ENCODE results near the gene FYN.
"Not testable (repeated sequence)": the region's sequence is repeated elsewhere in the genome, so short reads cannot be mapped to it uniquely, and the experiment has no call there.

Gene FYN

GRCh38 chr6:111661541-111662061 lies 211.7 kb downstream of the FYN start:
- no peak for DNase-seq (ENCODE audit: low read depth in 2 of 2)

- DNase-seq (ENCODE audit: low read depth in 2 of 2), result no peak
Observed at GRCh38 chr6:111660531-111660930, 212.7 kb downstream of the FYN start.

GRCh38 chr6:111658462-111659154 lies 214.6 kb downstream of the FYN start:
- DNase-seq (ENCODE audit: low read depth in 2 of 2), result no peak

- DNase-seq (ENCODE audit: low read depth in 2 of 2), result no peak
Observed at GRCh38 chr6:111657146-111657545, 216.1 kb downstream of the FYN start.

- DNase-seq (ENCODE audit: low read depth in 2 of 2), result no peak
Observed at GRCh38 chr6:111653979-111654378, 219.3 kb downstream of the FYN start.

GRCh38 chr6:111653434-111653833 lies 219.8 kb downstream of the FYN start:
- no peak for DNase-seq (ENCODE audit: low read depth in 2 of 2)

GRCh38 chr6:111652156-111652555 lies 221.1 kb downstream of the FYN start:
- no peak for DNase-seq (ENCODE audit: low read depth in 2 of 2)

- DNase-seq (ENCODE audit: low read depth in 2 of 2), result no peak
Observed at GRCh38 chr6:111651185-111652034, 221.8 kb downstream of the FYN start.

GRCh38 chr6:111650049-111650448 lies 223.2 kb downstream of the FYN start:
- DNase-seq (ENCODE audit: low read depth in 2 of 2), result no peak

- no peak for DNase-seq (ENCODE audit: low read depth in 2 of 2)
Observed at GRCh38 chr6:111648100-111648499, 225.2 kb downstream of the FYN start.

- no peak for DNase-seq (ENCODE audit: low read depth in 2 of 2)
Observed at GRCh38 chr6:111646942-111647341, 226.3 kb downstream of the FYN start.

- no peak for DNase-seq (ENCODE audit: low read depth in 2 of 2)
Observed at GRCh38 chr6:111646034-111646433, 227.2 kb downstream of the FYN start.

- DNase-seq (ENCODE audit: low read depth in 2 of 2), result no peak
Observed at GRCh38 chr6:111644893-111645430, 228.3 kb downstream of the FYN start.

GRCh38 chr6:111642463-111643158 lies 230.6 kb downstream of the FYN start:
- DNase-seq (ENCODE audit: low read depth in 2 of 2), result no peak

GRCh38 chr6:111639266-111639665 lies 234.0 kb downstream of the FYN start:
- DNase-seq (ENCODE audit: low read depth in 2 of 2), result no peak

GRCh38 chr6:111634981-111635380 lies 238.3 kb downstream of the FYN start:
- DNase-seq (ENCODE audit: low read depth in 2 of 2), result not testable (repeated sequence)

- no peak for DNase-seq (ENCODE audit: low read depth in 2 of 2)
Observed at GRCh38 chr6:111633822-111634221, 239.4 kb downstream of the FYN start.

- DNase-seq (ENCODE audit: low read depth in 2 of 2), result no peak
Observed at GRCh38 chr6:111632468-111633247, 240.6 kb downstream of the FYN start.

- no peak for DNase-seq (ENCODE audit: low read depth in 2 of 2)
Observed at GRCh38 chr6:111631903-111632460, 241.3 kb downstream of the FYN start.

- no peak for DNase-seq (ENCODE audit: low read depth in 2 of 2)
Observed at GRCh38 chr6:111631018-111631417, 242.2 kb downstream of the FYN start.

Measured in stimulated activated CD4-positive, alpha-beta T cell treated with anti-CD3 and anti-CD28 coated beads, Interleukin-1b, Interleukin-23, amount 100 ng/mL, for 1 hour (primary cell).